ENCODE data around the gene NFATC2. TPM values are rescaled to one million over a fixed set of nuclear protein-coding genes. Genes with fewer than 3 reads are reported as not detected.

The NFATC2 gene
- total RNA-seq, 6 experiments from 2014 or later: 3.9 to 7.1 (median 4.7) TPM

DNA sequence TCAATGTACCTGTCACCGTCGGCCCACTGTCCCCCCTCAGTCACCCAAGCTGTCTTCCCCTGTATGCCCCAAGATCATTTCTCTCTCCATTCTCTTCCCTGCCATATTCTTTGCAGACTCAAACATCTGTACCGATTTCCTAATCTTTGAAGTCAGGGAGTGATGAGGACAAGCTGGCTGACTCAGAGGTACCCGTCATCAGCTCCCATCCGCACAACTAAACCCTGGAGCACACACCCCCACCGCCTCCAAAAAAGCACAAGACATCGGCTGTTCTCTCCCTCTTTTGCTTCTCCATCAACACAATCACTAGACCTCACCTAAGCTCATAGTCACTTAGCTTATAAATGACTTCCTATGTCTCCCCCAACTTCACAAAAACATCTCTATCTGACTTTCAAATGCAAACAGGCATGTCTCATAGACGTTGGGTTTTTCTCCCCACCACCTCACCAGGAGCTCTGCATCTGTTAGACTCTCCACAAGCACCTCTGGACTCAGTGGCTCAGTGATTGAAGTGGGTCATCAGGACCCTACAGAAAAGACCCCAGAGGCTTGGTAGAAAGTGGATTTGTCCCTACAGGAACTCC, 11.5 kb upstream of the NFATC2 start:
- Histone ChIP-seq H3K4me1 (no peaks in the 10 kb centered on the region), H3K27me3 (no peaks in the 10 kb centered on the region), H3K27ac (no peak overlapping the region), H3K4me3 (no peak overlapping the region), H3K36me3 (no peaks in the 10 kb centered on the region), H3K9me3 (no peaks in the 10 kb centered on the region)
- no peak for ATAC-seq
- intact Hi-C loops (cut with DNase I): no loop called here
- TF ChIP-seq POLR2A (IDR thresholded peaks at IDR 0.05): no peak
- TF ChIP-seq, protein P1, sequence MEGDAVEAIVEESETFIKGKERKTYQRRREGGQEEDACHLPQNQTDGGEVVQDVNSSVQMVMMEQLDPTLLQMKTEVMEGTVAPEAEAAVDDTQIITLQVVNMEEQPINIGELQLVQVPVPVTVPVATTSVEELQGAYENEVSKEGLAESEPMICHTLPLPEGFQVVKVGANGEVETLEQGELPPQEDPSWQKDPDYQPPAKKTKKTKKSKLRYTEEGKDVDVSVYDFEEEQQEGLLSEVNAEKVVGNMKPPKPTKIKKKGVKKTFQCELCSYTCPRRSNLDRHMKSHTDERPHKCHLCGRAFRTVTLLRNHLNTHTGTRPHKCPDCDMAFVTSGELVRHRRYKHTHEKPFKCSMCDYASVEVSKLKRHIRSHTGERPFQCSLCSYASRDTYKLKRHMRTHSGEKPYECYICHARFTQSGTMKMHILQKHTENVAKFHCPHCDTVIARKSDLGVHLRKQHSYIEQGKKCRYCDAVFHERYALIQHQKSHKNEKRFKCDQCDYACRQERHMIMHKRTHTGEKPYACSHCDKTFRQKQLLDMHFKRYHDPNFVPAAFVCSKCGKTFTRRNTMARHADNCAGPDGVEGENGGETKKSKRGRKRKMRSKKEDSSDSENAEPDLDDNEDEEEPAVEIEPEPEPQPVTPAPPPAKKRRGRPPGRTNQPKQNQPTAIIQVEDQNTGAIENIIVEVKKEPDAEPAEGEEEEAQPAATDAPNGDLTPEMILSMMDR (IDR thresholded peaks at IDR 0.05): no peak
- 59% methylated on average over 6 of the region's 8 CpGs for whole genome bisulfite sequencing (ENCODE audit: insufficient coverage, low coverage, low lambda C conversion rate, missing lambda C conversion rate)
- DNase-seq: no peak

DNA sequence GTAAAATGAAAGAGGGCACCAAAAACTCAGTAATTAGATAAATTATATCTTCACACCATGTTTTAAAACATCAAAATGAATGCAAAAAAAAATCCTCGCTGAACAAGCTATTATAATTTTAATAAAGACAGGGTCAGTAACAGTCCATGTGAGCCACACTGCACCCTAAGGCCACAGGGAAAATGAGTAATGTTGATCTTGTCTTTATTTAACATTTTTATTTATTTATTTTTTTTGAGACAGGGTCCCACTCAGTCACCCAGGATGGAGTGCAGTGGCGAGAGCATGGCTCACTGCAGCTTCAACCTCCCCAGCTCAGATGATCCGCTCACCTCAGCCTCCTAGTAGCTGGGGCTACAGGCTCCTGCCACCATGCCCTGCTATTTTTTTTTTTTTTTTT, 8.7 kb upstream of the NFATC2 start:
- DNase-seq: no peak
- Histone ChIP-seq H3K4me3 (no peak overlapping the region), H3K4me1 (no peaks in the 10 kb centered on the region), H3K27me3 (no peaks in the 10 kb centered on the region), H3K27ac (no peak overlapping the region), H3K9me3 (no peaks in the 10 kb centered on the region), H3K36me3 (no peaks in the 10 kb centered on the region)
- intact Hi-C loops (cut with DNase I): no loop called here
- ATAC-seq: no peak
- 86% methylated on average over 3 of the region's 3 CpGs for WGBS (ENCODE audit: insufficient coverage, low coverage, low lambda C conversion rate, missing lambda C conversion rate)
- TF ChIP-seq, protein P1 (IDR thresholded peaks at IDR 0.05): no peak
- no peak for TF ChIP-seq POLR2A (IDR thresholded peaks at IDR 0.05)

DNA sequence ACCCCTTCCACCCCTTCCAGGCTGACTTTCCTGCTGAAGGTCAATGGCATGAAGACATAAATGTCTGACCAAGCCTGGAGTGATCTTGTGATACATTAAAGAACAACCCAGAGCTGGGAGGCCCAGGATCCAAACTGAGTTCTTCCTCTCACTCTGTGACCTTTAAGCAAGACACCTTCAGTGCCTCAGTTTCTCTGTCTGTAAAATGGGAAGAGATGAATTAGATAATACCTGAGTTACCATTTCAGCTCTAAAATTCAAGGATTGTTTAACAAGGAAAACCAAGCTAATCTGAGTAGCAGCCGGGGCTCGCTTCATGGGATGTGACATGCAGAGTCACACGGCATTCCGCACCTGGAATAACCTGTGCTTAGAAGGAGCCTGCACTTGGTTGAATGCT, 7.0 kb upstream of the NFATC2 start:
- no peaks in the 10 kb centered on the region for H3K9me3 ChIP-seq
- H3K36me3 ChIP-seq: no peaks in the 10 kb centered on the region
- intact Hi-C loops (cut with DNase I): no loop called here
- ATAC-seq (no peak), DNase-seq (no peak)
- no peak overlapping the region for H3K27ac ChIP-seq
- TF ChIP-seq, protein P1 (IDR thresholded peaks at IDR 0.05): no peak
- TF ChIP-seq POLR2A (IDR thresholded peaks at IDR 0.05): no peak
- no peaks in the 10 kb centered on the region for H3K4me1 ChIP-seq
- H3K27me3 ChIP-seq: no peaks in the 10 kb centered on the region
- H3K4me3 ChIP-seq: no peak overlapping the region
- 100% methylated on average over 4 of the region's 4 CpGs for WGBS (ENCODE audit: insufficient coverage, low coverage, low lambda C conversion rate, missing lambda C conversion rate)

DNA sequence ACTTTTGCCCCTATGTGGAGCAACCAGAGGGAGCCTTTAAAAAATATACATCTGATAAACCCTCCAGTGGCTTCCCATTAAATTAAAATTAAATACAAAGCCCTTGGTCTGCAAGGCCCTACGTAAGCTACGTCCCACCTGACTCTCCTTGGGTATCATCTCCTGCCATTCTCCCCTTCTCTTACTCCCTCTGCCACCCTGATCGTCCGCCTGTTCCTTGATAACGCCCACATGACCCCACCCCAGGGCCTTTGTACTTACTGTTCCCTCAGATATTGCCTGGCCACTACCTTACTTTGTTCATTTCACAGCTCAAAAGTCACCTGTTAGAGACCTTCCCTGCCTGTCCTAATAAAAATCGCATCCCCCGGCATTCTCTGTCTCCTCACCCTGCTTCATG, 5.4 kb upstream of the NFATC2 start:
- H3K4me1 ChIP-seq: peaks cover 0 to under 1% (median 0%) of the 10 kb centered on the region in 4 donors
- ATAC-seq (no peak), DNase-seq (no peak)
- no peak overlapping the region for H3K4me3 ChIP-seq
- WGBS (ENCODE audit: insufficient coverage, low coverage, low lambda C conversion rate, missing lambda C conversion rate): 92% methylated on average over 7 of the region's 7 CpGs
- H3K36me3 ChIP-seq: no peaks in the 10 kb centered on the region
- no peaks in the 10 kb centered on the region for H3K9me3 ChIP-seq
- intact Hi-C loops (cut with DNase I): no loop called here
- TF ChIP-seq POLR2A (IDR thresholded peaks at IDR 0.05): no peak
- TF ChIP-seq, protein P1 (IDR thresholded peaks at IDR 0.05): no peak
- no peaks in the 10 kb centered on the region for H3K27me3 ChIP-seq
- no peak overlapping the region for H3K27ac ChIP-seq

DNA sequence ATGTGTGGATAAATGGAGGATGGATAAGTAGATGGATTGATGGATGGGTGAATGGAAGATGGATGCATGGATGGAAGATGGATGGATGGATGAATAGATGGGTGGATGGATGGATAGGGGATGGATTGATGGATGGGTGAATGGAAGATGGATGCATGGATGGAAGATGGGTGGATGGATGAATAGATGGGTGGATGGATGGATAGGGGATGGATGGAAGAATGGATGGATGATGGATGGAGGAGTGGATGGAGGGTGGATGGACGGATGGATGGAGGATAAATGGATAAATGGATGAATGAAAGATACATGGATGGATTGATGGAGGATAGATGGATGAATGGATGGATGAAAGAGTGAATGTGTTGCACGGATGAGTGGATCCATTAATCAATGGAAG, 3.0 kb upstream of the NFATC2 start:
- H3K27me3 ChIP-seq: no peaks in the 10 kb centered on the region
- 75% methylated on average over 2 of the region's 2 CpGs for WGBS (ENCODE audit: insufficient coverage, low coverage, low lambda C conversion rate, missing lambda C conversion rate)
- H3K9me3 ChIP-seq: no peaks in the 10 kb centered on the region
- intact Hi-C loops (cut with DNase I): no loop called here
- ATAC-seq (no peak), DNase-seq (no peak)
- no peak overlapping the region for H3K4me3 ChIP-seq
- no peak for TF ChIP-seq POLR2A (IDR thresholded peaks at IDR 0.05)
- no peak overlapping the region for H3K27ac ChIP-seq
- H3K36me3 ChIP-seq: no peaks in the 10 kb centered on the region
- peaks cover 0 to 20% (median 3%) of the 10 kb centered on the region in 4 donors for H3K4me1 ChIP-seq
